GM21723 (cell line): Measurements from ENCODE around the gene IGF2BP1.

Source experiments
- ATAC-seq: cut with Tn5 transposase; IDR thresholded peaks from one replicate; pipeline ENCODE4 v1.9.1; 2021; ENCODE audit warnings: mild to moderate bottlenecking, moderate library complexity; ENCODE audit not compliant: unreplicated experiment

IGF2BP1 gene

GRCh38 chr17:48997103-48997826 is at the start of gene IGF2BP1:
TSS of gene IGF2BP1 (plus strand) at chr17:48997385. CDS start at chr17:48997746, 361 bp downstream.
- ATAC-seq = no peak

DNA sequence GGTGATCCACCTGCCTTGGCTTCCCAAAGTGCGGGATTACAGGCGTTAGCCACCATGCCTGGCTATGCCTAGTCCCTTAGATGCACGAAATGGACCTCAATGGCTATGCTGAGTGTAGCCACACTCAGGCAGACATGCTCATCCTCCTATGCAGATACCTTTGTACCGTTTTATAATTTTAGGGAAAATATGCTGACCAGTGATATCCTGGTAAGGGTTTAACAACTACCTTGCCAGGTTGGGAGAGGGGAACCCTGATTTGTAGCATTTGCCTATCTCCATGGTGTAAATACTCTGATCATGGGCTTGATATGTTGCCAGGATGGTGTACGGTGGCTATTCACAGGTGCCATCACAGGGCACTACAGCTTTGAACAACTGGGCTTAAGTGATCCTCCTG is 45.6 kb upstream of the IGF2BP1 start:
- ATAC-seq = no peak

DNA sequence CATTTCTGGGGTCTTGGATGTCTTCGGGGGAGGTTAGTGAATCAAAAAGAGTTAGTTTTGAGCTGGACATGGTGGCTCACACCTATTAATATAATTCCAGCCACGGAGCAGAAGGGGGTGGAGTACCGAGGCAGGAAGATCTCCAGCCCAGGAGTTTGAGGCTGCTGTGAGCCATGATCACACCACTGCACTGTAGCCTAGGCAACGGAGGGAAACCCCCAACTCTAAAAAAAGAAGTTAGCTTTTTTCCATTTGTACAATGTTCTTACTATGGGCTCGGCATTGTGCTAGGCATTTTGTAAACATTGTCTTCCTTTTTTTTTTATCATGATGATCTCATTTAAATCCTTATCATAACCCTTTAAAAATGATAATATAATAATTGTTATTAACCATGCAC is 44.3 kb upstream of the IGF2BP1 start:
- ATAC-seq = no peak

- no peak for ATAC-seq
Measured at GRCh38 chr17:48954300-48954755, 42.9 kb upstream of the IGF2BP1 start.

DNA sequence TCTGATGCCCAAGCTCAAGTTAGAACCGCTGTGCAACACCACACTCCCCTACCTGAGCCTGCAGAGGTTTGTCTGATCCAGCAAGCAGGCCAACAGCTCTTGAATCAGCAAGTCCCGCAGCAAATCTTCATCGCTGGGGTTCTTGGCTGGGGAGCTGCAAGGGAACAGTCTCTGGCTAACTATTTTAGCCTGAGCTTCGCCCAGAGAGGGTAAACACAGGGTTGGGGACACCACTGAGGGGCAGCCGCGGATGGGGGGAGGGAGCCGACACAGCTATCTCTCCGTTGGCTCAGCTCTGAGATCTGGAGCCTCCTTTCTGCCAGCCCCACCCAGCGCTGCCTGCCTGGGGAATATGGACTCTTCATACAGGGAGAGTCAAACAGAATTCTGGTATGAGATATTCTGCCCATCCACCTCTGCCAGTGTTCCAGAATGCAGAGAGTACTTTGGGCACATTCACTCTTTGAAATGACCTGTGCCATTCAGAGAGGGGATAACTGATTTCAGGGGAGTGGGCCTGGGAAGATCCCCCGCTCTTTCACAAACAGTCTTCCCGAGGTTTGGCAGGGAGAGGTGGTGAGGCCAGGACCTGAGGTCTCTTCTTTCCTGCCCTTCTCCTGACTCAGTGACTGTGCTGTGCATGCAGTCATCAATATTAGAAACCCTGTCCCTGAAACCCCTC is 36.2 kb upstream of the IGF2BP1 start:
- ATAC-seq = no peak

DNA sequence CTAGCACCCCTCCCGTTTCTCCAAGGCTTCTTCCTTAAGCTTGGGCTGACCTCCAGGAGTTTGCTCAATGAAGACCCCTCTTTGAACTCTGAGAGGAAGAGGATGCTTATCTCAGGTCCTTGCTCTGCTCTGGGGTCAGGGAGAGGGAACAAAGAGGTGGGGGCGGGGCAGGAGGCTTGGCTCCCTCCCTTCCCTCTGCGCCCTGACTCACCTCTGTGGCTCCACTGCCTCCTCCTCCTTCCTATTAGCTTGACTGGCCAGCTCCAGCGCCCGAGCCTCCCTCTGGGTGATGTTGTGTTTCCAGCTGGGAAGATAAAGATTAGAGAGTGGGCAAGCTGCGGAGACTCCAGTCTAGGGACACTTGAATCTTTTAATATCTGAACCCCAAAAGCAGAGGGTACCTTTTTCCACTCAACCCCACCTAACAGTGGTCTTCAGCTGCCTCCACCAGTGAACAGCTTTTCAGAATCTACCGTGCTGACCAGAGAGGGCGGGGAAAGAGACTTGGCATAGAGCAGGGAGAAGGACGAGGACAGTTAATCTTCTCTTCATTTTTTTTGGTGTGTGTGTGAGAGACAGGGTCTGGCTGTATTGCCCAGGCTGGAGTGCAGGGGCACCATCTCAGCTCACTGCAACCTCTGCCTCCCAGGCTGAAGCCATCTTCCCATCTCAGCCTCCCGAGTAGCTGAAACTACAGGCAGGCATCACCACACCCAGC is 35.5 kb upstream of the IGF2BP1 start:
- no peak for ATAC-seq

DNA sequence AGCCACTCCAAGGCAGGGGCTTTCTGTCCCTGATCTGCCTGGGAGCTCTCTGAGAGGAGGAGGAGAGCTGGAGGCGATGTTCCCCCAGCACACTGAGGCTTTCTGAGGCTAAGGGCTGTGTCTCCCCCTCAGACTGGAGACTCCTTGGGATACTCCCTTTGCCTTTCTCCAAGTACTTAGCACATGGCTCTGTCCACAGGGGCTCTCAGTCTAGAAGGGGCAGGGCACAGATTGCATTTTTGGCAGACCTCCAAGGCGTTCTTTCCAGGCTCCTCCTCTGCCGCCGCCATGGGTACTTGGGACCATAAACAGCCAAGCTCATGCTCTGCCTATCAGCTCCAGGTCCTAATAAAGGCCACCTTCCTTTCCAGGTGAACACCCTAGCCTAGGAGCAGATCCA is 27.0 kb upstream of the IGF2BP1 start:
- no peak for ATAC-seq

DNA sequence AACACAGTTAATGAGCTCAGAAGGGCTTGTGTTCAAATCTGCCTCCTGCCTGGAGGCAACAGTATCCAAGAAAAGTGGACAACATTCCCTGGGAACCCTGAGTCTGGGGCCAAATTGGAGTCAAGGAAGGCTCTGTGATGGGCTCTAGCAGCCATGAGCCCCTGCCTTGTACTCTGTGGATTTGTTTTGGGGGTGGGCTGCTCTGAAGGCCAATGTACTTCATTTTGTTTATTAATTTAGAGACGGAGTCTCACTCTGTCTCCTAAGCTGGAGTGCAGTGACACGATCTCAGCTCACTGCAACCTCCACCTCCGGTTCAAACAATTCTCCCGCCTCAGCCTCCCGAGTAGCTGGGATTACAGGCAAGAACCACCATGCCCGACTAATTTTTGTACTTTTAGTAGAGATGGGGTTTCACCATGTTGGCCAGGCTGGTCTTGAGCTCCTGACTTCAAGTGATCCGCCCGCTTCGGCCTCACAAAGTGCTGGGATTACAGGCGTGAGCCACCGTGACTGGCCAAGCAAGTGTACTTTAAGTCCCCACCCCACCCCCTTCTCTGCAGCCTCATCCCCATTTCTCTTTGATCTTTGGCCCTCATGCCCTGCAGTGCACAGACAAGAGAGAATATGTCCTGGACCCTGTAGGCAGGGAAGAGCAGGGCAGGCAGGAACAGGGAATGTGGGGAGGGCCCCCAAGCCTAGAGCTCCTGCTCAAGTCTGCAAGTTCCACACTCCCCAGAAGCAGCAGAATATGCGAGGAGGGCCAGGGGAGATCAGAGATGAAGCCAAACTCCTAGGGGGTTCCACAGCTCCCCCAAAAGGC is 26.1 kb upstream of the IGF2BP1 start:
- ATAC-seq = no peak

- no peak for ATAC-seq
Measured at GRCh38 chr17:48972749-48973097, 24.5 kb upstream of the IGF2BP1 start.

DNA sequence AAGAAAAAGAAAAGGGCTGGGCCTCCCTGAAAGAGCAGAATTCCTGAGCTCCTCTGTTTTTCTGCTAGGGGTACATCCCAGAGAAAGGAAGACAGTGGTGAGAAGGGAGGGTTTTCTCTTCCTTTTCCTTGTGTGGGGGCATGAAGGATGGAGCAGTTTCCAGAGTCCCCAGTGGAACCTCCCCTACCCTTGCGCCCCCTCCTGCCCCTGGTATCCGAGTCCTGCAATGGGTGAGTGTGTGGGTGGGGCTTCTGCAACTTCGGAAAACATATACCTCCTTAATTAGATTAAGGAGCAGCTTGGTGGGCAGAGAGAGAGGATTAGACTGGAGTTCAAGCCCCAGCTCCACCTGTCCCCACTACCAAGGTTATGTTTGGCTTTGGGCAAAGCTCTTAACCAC is 23.4 kb upstream of the IGF2BP1 start:
- no peak for ATAC-seq

DNA sequence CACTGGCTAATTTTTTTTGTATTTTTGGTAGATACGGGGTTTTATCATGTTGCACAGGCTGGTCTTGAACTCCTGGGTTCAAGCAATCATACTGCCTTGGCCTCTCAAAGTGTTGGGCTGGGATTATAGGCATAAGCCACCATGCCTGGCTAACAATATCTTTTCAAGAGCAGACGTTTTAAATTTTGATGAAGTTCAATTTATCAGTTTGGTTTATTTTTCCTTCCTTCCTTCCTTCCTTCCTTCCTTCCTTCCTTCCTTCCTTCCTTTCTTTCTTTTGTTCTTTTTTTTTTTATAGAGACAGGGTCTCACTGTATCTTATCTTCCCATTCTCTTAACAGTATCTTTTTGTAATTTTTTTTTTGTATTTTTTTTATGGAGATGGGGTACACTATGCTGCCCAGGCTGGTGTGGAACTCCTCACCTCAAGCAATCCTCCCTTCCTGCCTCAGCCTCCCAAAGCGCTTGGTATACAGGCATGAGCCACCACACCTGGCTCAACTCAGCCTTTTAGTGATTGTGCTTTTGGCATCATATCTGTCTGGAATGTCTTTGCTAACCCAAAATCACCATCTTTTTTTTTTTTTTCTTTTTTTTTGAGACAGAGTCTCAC is 15.2 kb upstream of the IGF2BP1 start:
- no peak for ATAC-seq

DNA sequence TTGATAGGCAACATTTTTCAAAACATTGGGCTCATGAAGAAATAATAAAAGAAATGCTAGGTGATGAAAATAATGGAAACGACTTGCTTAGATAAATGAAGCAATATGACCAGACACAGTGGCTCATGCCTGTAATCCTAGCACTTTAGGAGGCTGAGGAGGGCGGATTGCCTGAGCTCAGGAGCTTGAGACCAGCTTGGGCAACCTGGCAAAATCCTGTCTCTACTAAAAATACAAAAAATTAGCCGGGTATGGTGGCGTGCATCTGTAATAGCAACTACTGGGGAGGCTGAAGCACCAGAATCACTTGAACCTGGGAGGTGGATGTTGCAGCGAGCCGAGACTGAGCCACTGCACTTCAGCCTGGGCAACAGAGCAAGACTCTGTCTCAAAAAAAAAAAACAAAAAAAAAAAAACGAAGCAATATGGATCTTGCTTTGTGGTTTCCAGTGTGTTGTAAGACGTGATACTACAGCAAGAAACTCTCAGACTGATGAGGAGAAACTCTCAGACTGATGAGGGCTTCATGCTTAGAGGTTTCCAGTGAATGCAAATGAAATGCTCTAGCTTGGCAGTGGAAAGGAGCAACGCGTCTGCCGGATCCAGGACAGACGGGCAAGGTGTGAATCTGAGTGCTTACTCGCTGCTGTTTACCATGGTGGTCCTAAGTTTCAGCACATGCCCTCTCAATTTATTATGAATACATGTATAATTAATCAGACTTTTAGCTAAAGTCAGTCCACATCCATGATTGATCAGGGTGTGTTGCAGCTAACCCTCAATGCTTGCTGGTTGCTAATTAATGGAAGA is 11.5 kb upstream of the IGF2BP1 start:
- ATAC-seq = no peak

- no peak for ATAC-seq
Measured at GRCh38 chr17:48989100-48989499, 8.1 kb upstream of the IGF2BP1 start.

- ATAC-seq = no peak
Measured at GRCh38 chr17:48990882-48991357, 6.3 kb upstream of the IGF2BP1 start.

DNA sequence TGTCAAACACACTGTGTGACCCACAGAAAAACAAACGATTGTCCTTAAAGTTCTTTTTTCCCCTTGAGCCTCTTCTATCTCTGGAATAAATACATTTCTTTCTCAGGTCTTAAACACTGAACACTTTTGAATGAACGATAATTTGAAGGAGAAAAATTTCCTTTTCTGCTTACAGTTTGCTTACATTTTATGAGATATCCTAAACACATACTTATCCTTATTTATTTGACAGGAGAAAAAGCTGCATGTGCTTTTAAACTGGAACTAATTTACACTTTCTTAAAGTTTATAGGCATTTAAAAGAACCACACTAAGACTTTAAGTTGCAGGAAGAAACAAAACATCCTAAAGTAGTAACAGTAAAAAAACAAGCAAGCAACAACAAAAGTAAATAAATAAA is 4.7 kb upstream of the IGF2BP1 start:
- no peak for ATAC-seq

- ATAC-seq = no peak
Measured at GRCh38 chr17:48993305-48993704, 3.9 kb upstream of the IGF2BP1 start.

DNA sequence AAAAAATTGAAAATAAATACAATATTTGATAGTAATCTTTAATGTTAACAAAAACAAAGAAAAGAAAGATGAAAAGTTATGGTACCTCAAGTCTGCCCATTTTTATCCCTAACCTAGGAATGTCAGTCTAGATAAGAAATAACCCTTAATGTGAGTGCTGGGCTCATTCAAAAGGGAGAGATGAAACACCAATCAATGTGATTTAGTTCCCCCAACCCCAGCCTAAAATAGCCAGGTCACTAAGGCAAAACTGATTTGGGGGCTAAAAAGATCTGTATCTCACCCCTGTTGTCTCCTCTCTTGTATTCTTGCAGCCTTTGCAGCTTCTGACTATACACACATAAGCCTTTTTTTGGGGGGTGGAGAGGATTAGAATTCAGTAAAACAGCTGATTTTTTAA is 3.2 kb upstream of the IGF2BP1 start:
- no peak for ATAC-seq

DNA sequence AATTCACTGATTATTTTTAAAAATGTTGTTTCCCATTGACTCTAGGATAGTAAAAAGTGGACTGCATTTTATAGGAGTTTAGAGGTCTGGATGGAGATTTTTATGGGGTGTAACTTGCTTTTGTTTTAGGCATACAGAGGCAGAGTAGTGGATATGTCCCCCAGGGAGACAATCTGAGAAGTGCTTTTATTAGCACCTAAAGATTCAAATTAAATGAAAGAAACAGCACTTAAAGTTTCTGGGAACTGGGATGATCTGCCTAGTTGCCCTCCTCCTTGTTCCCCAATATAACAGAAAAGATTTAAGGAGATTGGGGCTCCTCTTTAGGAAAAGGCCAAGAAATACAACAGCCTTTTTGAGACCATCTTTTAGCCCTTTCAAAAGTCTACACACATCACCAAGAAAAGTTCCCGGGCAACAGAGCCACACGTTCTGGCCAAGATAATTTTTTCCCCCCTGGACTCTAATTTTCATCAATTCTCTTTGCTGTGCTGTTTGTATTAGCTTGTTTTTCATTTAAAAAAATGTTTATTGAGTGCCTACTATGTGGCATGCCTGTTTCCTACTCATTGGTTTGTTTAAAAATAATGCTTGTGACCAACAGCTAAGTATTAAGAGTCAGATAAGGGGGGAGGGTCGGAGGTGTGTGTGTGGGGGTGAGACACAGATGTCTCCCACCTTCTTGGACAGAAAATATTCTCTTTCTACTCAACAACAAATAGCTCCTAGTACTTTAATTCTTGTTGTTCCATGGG is 2.5 kb upstream of the IGF2BP1 start:
- no peak for ATAC-seq
